Keratinocyte (primary cell): ENCODE measurements around the gene NR6A1. TPM values are rescaled to one million over a fixed set of nuclear protein-coding genes. Genes with fewer than 3 reads are reported as not detected.

Source experiments
- DNase-seq: peaks from one replicate; pipeline ENCODE4 v3.0.0-alpha.2; 2011; ENCODE audit warnings: low read depth, missing footprints, low spot score
- FAIRE-seq: peaks from 2 replicates; lab custom pipeline; 2011; peaks lifted over from hg19 to GRCh38; lab: Jason Lieb, UNC
- H2AFZ ChIP-seq: 2 replicates; pipeline ENCODE4 v1.6.0; 2012; ENCODE audit warnings: low read length, control low read depth, inconsistent platforms; ENCODE audit not compliant: control insufficient read depth
- H3K27ac ChIP-seq: 2 replicates; pipeline ENCODE4 v1.5.1; 2011; ENCODE audit warnings: low read length; ENCODE audit not compliant: control insufficient read depth, insufficient read depth
- H3K27me3 ChIP-seq: 3 replicates; pipeline ENCODE4 v1.6.0; 2011; ENCODE audit warnings: low read length; ENCODE audit not compliant: control insufficient read depth, insufficient read depth; ENCODE audit errors: extremely low read depth
- H3K36me3 ChIP-seq, 2 experiments: 2 replicates in 1 of 2; 3 replicates in 1 of 2; pipeline ENCODE4 v1.5.1; 2011; ENCODE audit warnings: low read length in 2 of 2, mild to moderate bottlenecking in 1 of 2; ENCODE audit not compliant: control insufficient read depth in 2 of 2, insufficient read depth in 2 of 2; ENCODE audit errors: extremely low read depth in 1 of 2
- H3K4me1 ChIP-seq: 3 replicates; pipeline ENCODE4 v1.5.1; 2011; ENCODE audit warnings: low read length; ENCODE audit not compliant: control insufficient read depth, insufficient read depth; ENCODE audit errors: extremely low read depth
- H3K4me2 ChIP-seq: 3 replicates; pipeline ENCODE4 v1.6.0; 2011; ENCODE audit warnings: low read depth, low read length; ENCODE audit not compliant: control insufficient read depth, insufficient read depth; ENCODE audit errors: extremely low read depth
- H3K4me3 ChIP-seq, 3 experiments: fragments of 200-600 bp in 1 of 3; sonication (generic) in 1 of 3; 2 replicates in 2 of 3; 3 replicates in 1 of 3; pipeline ENCODE4 v1.5.1; 2011 to 2016; ENCODE audit warnings: low read length in 3 of 3, mild to moderate bottlenecking in 3 of 3, control low read depth in 2 of 3, inconsistent platforms in 1 of 3, low read depth in 1 of 3, mixed read lengths in 1 of 3, mixed run types in 1 of 3, moderate library complexity in 1 of 3; ENCODE audit not compliant: control insufficient read depth in 2 of 3, insufficient read depth in 2 of 3; ENCODE audit errors: extremely low read depth in 1 of 3
- H3K79me2 ChIP-seq: 2 replicates; pipeline ENCODE4 v1.6.0; 2012; ENCODE audit warnings: low read length; ENCODE audit not compliant: control insufficient read depth, insufficient read depth
- H3K9ac ChIP-seq: 3 replicates; pipeline ENCODE4 v1.6.0; 2011; ENCODE audit warnings: low read length; ENCODE audit not compliant: control insufficient read depth, insufficient read depth; ENCODE audit errors: extremely low read depth
- H3K9me1 ChIP-seq: 3 replicates; pipeline ENCODE4 v1.6.0; 2011; ENCODE audit warnings: low read length; ENCODE audit not compliant: control insufficient read depth, insufficient read depth; ENCODE audit errors: extremely low read depth
- H3K9me3 ChIP-seq: 2 replicates; pipeline ENCODE4 v1.5.1; 2012; ENCODE audit warnings: low read depth, low read length; ENCODE audit not compliant: control insufficient read depth
- H4K20me1 ChIP-seq: 3 replicates; pipeline ENCODE4 v1.6.0; 2011; ENCODE audit warnings: low read length; ENCODE audit not compliant: control insufficient read depth, insufficient read depth; ENCODE audit errors: extremely low read depth
- CTCF ChIP-seq, 3 experiments: IDR thresholded peaks in 1 of 3; conservative IDR thresholded peaks in 1 of 3; optimal IDR thresholded peaks in 1 of 3; 2 replicates in 2 of 3; 3 replicates in 1 of 3; pipeline versions ENCODE3 to v1.5.1; 2011; ENCODE audit warnings: low read length in 3 of 3, mild to moderate bottlenecking in 3 of 3, moderate library complexity in 2 of 3, control low read depth in 1 of 3, inconsistent platforms in 1 of 3; ENCODE audit not compliant: insufficient read depth in 2 of 3; ENCODE audit errors: extremely low read depth in 1 of 3
- EZH2 ChIP-seq: IDR thresholded peaks from one replicate; pipeline ENCODE4 v1.6.1; 2012; ENCODE audit warnings: inconsistent platforms, mild to moderate bottlenecking, low read length, moderate library complexity
- dilution Hi-C: fragments of 300-500 bp; cut with MboI; formaldehyde crosslinking; loops from one replicate; pipeline ENCODE4 v1.7.0; 2020; ENCODE audit warnings: low sequenced_read_pairs; ENCODE audit not compliant: extremely low pct_ligation_motif_present
- polyA plus RNA-seq, 5 experiments: library from polyadenylated mRNA; depleted of rRNA in 3 of 5; stranded (reverse) in 3 of 5; stranded (forward) in 1 of 5; unstranded in 1 of 5; fragments of >200 nt; gene quantifications; 1 replicate in 1 of 5; 2 replicates in 3 of 5; 3 replicates in 1 of 5; pipeline versions ENCODE4 v1.2.1 to v1.2.3, GENCODE V29; 2011 to 2012; ENCODE audit warnings: missing spikeins in 2 of 5, low read depth in 1 of 5, low replicate concordance in 1 of 5

NR6A1 gene
- polyA plus RNA-seq, 1 donor (not counting 4 experiments of a cell fraction or from before 2014, with no cell fraction given): 1.8 TPM

- Histone ChIP-seq H3K36me3 (no peaks in the 10 kb centered on the region), H3K79me2 (no peaks in the 10 kb centered on the region), H3K4me2 (no peak overlapping the region), H3K9me1 (no peaks in the 10 kb centered on the region), H3K27ac (no peak overlapping the region), H3K9me3 (no peaks in the 10 kb centered on the region), H4K20me1 (no peaks in the 10 kb centered on the region), H2AFZ (no peak overlapping the region), H3K27me3 (peaks cover 21% of the 10 kb centered on the region), H3K4me1 (no peaks in the 10 kb centered on the region), H3K9ac (no peak overlapping the region), H3K4me3 (no peak overlapping the region)
- DNase-seq (no peak), FAIRE-seq (no peak)
- dilution Hi-C loops: no loop called here
- TF ChIP-seq CTCF (optimal IDR thresholded peaks at IDR 0.05 in 1 of 3, IDR thresholded peaks at IDR 0.05 in 1 of 3, conservative IDR thresholded peaks at IDR 0.05 in 1 of 3; ENCODE audit: extremely low read depth in 1 of 3, insufficient read depth in 2 of 3, low read length in 3 of 3) (no peak), EZH2 (no peak)
These were observed 297.8 kb downstream of the NR6A1 start for GRCh38 chr9:124473310-124473709.

DNA sequence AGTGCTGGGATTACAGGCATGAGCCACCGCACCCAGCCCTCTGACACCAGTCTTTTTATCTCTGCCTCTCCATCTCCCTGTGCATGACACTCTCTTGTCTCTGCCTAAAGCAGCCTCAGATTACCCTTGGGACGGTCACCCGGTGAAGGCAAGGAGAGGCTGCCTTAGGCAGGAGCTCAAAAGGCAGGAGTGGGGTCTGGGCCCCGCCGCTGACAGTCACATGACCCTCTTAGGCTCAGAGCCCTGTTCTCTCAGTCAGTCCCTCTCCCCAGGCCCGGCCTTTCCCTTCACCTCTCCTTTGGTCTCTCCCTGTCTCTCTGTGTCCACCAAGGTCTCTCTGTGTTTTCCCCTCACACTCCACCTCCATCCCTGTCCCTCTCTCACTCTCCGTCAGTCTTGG is 298.3 kb downstream of the NR6A1 start:
- H3K79me2 ChIP-seq: no peaks in the 10 kb centered on the region
- H3K27me3 ChIP-seq: peaks cover 17% of the 10 kb centered on the region
- H3K27ac ChIP-seq: no peak overlapping the region
- H3K9me3 ChIP-seq: no peaks in the 10 kb centered on the region
- no peaks in the 10 kb centered on the region for H3K4me1 ChIP-seq
- no peaks in the 10 kb centered on the region for H3K9me1 ChIP-seq
- dilution Hi-C loops: no loop called here
- no peak overlapping the region for H3K9ac ChIP-seq
- H3K4me2 ChIP-seq: no peak overlapping the region
- no peak overlapping the region for H3K4me3 ChIP-seq
- TF ChIP-seq CTCF (optimal IDR thresholded peaks at IDR 0.05 in 1 of 3, IDR thresholded peaks at IDR 0.05 in 1 of 3, conservative IDR thresholded peaks at IDR 0.05 in 1 of 3; ENCODE audit: extremely low read depth in 1 of 3, insufficient read depth in 2 of 3, low read length in 3 of 3) (no peak), EZH2 (no peak)
- FAIRE-seq: no peak
- no peak for DNase-seq
- no peaks in the 10 kb centered on the region for H3K36me3 ChIP-seq
- H4K20me1 ChIP-seq: no peaks in the 10 kb centered on the region
- H2AFZ ChIP-seq: no peak overlapping the region
